Measurements from ENCODE around the gene CBFA2T2.

CBFA2T2 gene

GRCh38 chr20:33657704-33658095, 167.8 kb downstream of the CBFA2T2 start:
- TF ChIP-seq, protein P1, sequence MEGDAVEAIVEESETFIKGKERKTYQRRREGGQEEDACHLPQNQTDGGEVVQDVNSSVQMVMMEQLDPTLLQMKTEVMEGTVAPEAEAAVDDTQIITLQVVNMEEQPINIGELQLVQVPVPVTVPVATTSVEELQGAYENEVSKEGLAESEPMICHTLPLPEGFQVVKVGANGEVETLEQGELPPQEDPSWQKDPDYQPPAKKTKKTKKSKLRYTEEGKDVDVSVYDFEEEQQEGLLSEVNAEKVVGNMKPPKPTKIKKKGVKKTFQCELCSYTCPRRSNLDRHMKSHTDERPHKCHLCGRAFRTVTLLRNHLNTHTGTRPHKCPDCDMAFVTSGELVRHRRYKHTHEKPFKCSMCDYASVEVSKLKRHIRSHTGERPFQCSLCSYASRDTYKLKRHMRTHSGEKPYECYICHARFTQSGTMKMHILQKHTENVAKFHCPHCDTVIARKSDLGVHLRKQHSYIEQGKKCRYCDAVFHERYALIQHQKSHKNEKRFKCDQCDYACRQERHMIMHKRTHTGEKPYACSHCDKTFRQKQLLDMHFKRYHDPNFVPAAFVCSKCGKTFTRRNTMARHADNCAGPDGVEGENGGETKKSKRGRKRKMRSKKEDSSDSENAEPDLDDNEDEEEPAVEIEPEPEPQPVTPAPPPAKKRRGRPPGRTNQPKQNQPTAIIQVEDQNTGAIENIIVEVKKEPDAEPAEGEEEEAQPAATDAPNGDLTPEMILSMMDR (IDR thresholded peaks at IDR 0.05; ENCODE audit: low read depth, low read length), result no peak
- no peak for DNase-seq (ENCODE audit: low read depth in 2 of 2)
- no peak overlapping the region for H3K4me3 ChIP-seq (replicated peaks in 1 of 2; ENCODE audit: low read depth in 2 of 2, low read length in 2 of 2)

GRCh38 chr20:33658510-33658909, 168.6 kb downstream of the CBFA2T2 start:
- no peak overlapping the region for H3K4me3 ChIP-seq (replicated peaks in 1 of 2; ENCODE audit: low read depth in 2 of 2, low read length in 2 of 2)
- DNase-seq (ENCODE audit: low read depth in 2 of 2), result no peak
- TF ChIP-seq, protein P1 (IDR thresholded peaks at IDR 0.05; ENCODE audit: low read depth, low read length), result no peak

GRCh38 chr20:33658929-33659328, 169.0 kb downstream of the CBFA2T2 start:
- TF ChIP-seq, protein P1 (IDR thresholded peaks at IDR 0.05; ENCODE audit: low read depth, low read length), result no peak
- H3K4me3 ChIP-seq (replicated peaks in 1 of 2; ENCODE audit: low read depth in 2 of 2, low read length in 2 of 2), result no peak overlapping the region
- DNase-seq (ENCODE audit: low read depth in 2 of 2), result no peak

DNA sequence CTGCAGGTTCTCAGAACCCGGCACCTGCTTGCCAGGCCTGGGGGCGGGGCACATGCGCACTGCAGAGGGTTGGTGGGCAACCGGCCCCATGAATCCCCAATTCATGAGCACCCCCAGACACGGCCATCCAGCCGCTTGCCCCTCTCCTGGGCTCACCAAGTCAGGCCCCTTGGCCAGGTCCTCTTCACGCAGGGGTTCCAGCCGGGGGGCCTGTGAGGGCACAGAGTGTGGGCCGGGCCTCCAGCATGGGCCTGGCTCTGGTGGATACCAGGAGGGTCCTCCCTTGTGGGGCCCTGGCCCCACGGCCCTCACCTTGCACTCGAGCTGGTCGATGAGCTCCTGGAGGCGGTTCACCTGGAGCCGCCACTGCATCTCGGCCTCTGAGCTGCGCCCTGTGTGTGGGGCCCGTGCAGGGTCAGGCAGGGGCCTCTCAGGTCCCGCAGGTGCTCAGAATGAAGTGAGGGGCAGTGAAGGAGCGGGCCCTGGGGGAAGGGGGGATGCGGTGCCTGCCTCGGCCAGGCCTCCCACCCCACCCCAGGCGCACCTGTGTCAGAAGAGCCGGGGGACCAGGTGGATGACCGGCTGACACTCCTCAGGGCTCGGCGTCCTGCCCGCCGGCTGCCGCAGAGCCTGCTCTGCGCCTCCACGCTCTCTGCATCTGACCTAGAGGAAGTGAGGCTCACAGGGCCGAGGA, 169.6 kb downstream of the CBFA2T2 start:
- TF ChIP-seq, protein P1 (IDR thresholded peaks at IDR 0.05; ENCODE audit: low read depth, low read length), result no peak
- no peak overlapping the region for H3K4me3 ChIP-seq (replicated peaks in 1 of 2; ENCODE audit: low read depth in 2 of 2, low read length in 2 of 2)
- DNase-seq (ENCODE audit: low read depth in 2 of 2), result no peak

- TF ChIP-seq, protein P1 (IDR thresholded peaks at IDR 0.05; ENCODE audit: low read depth, low read length), result no peak
- no peak overlapping the region for H3K4me3 ChIP-seq (replicated peaks in 1 of 2; ENCODE audit: low read depth in 2 of 2, low read length in 2 of 2)
- no peak for DNase-seq (ENCODE audit: low read depth in 2 of 2)
Measured at GRCh38 chr20:33660035-33660684, 170.3 kb downstream of the CBFA2T2 start.

GRCh38 chr20:33660685-33661058, 170.8 kb downstream of the CBFA2T2 start:
- no peak overlapping the region for H3K4me3 ChIP-seq (replicated peaks in 1 of 2; ENCODE audit: low read depth in 2 of 2, low read length in 2 of 2)
- TF ChIP-seq, protein P1 (IDR thresholded peaks at IDR 0.05; ENCODE audit: low read depth, low read length), result no peak
- no peak for DNase-seq (ENCODE audit: low read depth in 2 of 2)
